ENCODE data around the gene SERTAD3.
A peak's percentile ranks its signal among the peaks of the same experiment; 100 is the strongest.
"Not testable (repeated sequence)": the region's sequence is repeated elsewhere in the genome, so short reads cannot be mapped to it uniquely, and the experiment has no call there.

The SERTAD3 gene

DNA sequence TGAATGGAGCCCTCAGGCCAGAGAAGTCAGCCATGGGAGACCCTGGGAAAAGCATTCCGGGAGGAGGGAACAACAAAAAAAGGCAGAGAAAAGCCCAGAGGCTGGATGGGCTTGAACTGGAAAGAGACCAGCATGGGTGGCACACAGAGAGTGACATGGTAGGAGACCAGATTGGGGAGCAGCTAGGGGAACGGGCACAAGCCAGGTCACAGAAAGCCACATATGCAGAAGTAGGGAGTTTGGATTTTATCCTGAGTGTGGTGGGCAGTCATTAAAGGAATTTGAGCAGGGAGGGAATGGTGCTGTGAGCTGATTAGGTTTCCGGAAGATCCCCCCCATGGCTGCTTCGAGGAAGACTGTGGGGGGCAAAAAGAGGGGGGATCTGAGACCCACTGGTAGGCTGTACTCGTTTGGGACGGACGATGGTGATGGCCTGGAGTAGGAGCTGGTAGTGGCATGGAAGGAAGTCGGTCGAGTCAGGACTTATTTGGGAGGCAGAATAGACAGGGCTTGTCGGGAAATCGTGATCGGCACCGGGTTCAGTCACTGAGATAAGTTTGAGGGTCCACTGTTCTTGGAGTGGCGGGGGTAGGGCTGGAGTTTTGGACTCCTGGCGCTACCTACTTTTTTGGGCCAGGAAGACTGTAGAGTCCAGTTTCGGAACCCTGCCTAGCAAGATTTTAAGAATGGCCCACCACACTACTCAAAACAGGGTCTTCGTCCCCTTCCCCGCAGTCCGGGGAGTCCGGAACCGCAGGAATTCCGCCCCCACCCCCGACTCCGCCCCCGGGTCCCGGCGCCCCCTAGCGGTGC is 19.3 kb downstream of the SERTAD3 start:
- peak; percentile 11 for DNase-seq

DNA sequence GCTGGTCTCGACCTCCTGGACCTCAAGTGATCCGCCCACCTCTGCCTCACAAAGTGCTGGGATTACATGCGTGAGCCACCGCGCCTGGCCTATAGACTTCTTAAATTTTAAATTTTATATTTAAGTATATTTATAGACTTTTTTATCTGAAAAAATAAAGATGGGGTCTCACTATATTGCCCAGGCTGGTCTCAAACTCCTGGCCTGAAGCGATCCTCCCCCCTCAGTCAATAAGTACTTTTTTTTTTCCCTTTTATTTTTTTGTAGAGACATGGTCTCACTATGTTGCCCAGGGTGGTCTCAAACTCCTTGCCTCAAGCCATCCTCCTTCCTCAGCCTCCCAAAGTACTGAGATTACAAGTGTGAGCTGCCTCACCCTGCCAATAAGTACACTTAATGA is 20.2 kb downstream of the SERTAD3 start:
- DNase-seq = no peak

DNA sequence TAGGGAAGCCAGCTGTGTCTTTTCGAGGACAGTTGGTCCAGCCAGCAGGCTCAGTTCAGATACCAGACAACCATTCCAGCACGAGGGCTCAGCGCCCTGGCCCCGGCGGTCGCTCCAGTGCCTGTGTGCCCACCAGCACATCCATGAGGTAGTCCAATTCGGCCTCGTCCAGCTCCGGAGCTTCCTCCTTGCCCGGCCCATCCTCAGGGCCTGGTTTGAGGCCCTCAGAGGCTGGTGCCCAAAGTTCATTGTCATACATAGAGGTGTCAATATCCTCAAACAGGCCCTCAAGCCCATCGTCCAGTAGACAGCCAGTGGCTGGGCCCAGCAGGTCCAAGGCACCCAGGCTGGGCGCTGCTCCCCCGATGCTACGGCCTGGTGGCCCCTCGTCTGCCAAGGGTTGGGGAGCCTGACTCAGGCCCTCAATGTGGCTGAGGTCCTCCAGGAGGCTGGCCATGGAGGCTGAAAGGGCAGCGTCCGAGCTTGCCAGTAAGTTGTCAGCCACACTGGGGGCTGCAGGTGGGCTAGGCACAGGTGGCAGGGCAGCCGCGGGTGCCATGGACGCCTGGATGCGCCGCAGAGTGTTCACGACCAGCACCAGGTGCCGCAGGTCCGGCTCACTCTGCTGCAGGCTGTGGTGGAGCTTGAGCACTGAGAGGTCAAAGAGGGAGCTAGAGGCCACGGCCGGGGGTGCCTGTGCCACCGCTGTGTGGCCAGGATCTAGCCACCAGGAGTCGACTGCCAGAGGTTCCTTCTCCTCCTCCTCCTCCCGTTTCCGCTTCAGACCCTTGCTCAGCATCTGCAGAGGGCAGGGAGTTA is 21.2 kb downstream of the SERTAD3 start:
- DNase-seq = no peak

DNA sequence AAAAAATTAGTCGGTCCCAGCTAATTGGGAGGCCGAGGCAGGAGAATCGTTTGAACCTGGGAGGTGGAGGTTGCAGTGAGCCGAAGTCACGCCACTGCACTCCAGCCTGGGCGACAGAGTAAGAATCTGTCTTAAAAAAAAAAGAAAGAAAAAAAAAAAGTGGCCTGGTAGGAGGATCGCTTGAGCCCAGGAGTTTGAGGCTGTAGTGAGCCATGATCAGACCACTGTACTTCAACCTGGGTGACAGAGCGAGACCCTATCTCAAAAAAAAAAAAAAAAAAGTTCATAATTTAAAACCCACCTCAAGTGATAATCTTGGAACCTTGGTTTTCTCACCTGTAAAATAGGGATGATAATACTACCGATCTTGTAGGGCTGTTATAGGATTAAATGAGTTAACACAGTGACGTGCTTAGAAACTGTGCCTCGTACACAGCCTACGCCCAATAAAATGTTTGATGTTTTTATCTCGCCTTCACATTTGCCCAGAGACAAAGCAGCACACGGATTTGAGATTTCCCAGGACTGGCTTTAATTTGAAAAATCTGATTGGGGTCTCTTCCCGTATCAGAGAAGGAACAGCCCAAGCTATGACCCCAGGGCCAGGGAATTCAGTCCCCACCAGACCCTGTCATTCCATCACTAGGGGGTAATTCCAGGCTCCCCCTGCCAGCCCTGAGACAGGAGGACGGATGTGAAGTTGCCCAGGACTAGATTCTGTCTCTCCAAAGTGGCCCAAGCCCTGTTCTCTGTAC is 22.0 kb downstream of the SERTAD3 start:
- DNase-seq = no peak

DNA sequence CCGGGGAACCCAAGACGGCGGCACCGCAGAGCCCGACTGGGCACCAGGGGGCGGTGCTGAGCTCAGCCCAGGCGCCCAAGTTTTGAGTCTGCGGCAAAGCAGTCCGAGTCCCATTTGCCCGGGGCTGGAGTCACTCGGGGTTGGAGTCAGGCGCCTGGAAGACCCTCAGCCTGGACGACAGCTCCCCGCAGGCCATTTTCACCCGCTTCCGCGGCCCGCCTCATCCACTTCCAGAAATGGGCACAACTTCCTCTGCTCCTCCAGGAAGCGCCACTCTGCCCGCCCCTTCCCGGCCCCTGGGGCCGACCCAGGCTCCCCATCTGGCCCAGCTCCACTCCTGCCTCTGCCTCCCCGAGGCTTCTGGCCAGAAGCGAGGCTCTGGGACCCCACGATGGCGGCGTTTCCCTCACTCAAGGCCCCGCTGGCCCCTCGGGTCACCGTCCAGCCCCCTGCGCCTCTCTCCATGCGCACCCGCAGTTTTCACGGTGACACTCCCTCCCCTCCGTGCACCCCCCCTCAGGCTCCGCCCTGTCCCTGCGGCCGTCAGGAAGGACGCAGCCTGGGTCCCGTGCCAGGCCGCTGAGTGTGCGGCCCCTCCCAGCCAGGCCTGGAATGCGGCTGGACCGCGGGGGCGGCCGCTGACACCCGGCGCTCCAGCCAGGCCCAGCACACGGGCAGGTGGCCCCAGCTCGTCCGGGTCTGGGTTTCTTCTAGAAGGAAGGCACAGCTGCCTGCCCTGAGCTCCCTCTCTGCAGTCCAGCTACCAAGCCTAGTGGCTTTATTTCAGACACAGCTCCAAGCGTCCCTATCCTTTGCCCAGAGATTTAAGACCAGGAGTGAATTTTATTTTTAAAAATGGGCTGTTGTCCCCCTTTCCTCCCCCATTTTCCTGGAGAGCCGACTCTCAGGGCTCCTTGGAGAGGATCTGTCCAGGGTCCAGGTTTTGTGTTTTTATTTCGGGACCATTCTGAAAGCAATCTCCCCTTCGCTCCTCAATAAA is 23.1 kb downstream of the SERTAD3 start:
- peak; percentile 65 for DNase-seq

DNA sequence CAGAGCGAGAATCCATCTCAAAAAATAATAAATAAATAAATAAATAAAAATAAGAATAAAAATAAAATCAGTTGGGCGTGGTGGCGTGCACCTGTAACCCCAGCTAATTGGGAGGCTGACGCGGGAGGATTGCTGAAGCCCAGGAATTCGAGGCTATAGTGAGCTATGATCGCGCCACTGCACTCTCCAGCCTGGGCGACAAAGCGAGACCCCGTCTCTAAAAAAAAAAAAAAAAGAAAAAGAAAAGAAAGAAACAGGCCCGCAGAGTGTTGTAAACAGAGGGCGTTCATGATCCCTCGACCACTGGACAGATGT is 23.7 kb downstream of the SERTAD3 start:
- DNase-seq = no peak

DNA sequence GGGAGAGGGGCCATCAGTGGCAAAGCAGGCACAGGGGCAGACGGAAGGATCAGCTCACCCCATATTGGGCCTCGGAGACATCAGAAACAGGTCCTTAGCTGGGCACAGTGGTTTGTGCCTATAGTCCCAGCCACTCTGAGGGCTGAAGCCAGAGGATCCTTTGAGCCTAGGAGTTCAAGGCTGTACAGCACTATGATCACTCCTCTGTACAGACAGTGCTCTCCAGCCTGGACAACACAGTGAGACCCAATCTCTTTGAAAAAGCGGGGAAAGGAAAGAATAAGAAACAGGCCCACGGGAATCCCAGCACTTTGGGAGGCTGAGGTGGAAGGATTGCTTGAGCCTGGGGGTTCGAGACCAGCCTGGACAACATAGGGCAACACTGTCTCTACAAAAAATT is 24.4 kb downstream of the SERTAD3 start:
- no peak for DNase-seq

DNA sequence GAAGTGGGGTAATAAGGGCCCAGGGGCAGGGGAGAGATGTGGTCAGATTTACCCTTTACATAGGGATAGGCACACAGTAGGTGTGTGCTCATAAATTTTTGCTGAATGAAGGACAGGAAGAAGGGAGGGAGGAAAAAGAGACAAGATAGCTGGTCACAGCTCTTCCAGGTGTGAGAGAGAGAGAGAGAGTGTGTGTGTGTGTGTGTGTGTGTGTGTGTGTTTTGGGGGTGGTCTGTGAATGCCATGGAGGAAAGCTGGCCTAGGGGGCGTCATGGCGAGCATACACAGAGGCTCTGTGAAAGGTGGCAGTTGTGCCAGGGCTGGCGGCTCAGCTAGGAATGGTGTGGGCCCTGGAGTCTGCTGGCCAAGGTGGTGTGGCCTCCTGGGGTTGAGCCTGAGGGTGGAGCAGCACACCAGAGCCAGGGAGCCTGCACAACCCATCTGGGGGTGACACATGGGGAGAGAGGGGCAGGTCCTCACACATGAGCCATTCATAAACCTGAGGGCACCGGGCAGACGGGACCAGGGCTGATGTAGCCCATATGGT is 25.0 kb downstream of the SERTAD3 start:
- no peak for DNase-seq

DNA sequence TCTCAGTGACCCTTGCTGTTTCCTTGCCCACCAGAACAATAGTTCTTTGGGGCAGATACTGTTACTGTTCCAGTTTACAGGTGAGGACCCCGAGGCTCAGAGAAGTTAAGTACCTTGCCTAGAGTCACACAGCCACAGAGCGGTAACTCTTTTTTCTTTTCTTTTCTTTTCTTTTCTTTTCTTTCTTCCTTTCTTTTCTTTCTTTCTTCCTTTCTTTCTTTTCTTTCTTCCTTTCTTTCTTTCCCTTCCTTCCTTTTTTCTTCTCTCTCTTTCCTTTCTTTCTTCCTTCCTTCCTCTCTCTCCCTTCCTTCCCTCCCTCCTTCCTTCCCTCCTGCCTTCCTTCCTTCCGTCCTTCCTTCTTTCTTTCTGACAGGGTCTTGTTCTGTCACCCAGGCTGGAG is 26.1 kb downstream of the SERTAD3 start:
- DNase-seq = no peak

DNA sequence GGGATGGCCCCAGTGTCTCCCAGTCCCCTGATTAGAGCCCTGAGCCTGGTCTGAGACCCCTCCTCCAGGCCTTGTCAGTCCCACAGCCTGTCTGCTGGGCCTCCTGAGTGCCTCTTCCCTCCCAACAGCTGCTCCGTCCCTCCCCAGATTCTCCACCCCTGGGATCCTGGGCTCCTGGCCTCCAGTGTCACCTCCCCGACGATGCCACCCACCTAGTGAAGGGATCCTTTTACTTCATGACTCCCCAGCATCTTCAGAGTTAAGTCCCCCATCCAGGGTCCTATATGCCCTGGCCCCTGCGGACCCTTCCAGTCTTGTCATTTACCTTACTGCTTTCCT is 26.5 kb downstream of the SERTAD3 start:
- no peak for DNase-seq

DNA sequence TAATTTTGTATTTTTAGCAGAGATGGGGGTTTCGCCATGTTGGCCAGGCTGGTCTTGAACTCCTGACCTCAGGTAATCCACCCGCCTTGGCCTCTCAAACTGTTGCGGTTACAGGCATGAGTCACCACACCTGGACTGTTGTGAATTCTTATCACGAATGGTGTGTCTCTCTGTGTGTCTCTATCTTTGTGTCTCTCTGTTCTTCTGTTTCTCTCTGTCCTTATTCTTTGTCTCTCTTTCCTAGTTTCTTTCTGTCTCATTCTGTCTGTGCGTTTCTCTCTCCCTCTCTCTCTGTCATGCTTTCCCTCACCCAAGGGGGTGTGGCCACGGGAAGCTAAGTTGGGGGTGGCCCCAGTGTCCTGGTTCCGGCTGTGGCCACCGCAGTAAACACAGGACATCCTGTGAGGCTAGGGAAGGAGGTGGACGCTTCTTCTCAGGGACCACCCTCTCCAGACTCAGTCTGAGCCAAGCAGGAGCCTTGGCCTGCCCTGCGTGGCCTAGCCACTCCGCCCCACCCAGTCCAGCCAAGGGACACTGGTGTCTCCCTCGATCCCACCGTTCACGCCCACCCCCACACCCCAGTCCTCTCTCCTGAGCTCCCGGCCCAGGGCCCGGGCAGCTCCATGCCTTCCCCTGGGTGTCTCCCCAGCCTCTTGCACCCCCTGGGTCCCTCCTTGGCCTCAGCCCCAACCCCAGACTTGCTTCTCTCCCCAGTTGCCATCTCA is 27.1 kb downstream of the SERTAD3 start:
- DNase-seq = no peak

DNA sequence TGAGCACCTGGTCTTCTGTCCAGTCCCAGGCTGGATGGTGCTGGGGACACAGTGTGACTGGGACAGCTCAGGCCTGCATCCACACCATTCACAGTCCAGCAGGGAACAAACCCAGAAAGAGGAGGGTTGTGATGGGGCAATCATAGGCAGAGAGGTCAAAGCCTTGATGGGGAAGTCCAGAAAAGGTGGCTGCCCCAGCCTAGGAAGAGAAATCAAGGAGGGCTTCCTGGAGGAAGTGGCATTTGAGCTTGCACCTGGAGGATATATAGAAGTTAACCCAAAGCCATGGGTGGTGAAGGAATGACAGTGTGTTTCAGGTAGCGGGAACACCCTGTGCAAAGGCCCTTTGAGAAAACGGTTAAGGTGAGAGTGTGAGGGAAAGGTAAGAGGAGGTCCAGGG is 28.4 kb downstream of the SERTAD3 start:
- no peak for DNase-seq

DNA sequence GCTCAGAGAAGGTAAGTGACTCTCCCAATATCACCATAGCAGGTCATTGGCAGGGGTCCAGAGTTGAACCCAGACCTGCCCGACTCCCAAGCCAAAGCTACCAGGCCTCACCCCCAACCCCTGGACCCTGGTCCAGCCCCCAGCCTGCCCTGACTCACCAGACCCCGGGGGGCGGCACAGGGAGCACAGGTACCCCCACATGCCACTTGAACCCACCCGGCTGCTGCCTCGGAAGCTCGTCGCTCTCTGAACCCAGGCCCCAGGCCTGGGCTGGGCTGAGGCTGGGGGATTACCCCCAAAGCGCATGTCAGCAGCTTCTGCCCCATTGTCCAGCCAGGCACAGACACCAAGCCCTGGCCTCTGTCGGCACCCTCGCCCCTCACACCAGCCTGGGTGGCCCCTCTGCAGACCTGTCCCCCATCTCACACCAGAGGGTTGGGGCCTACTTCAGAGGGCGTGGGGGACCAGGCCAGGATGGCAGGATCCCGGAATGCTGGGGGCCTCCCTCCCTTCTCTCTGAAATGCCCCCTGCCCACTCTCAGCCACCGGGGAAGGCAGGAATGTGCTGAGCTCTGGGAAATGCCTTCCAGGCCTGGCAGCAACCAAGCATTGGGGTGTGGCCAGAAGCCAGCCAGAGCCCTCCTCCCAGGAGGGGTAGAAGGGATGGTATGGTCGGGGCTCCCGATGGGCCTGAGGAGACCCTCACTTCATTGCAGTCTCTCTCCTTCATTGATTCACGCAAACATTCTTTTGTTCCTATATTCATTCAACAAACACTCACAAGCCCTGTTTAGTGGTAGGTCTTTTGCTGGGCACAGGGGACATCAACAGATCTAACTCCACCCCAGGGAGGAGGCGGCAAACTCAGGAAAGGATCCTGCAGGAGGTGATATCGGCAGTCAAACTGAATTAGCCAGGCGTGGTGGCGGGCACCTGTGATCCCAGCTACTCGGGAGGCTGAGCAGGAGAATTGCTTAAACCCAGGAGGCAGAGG is 29.3 kb downstream of the SERTAD3 start:
- no peak for DNase-seq

DNA sequence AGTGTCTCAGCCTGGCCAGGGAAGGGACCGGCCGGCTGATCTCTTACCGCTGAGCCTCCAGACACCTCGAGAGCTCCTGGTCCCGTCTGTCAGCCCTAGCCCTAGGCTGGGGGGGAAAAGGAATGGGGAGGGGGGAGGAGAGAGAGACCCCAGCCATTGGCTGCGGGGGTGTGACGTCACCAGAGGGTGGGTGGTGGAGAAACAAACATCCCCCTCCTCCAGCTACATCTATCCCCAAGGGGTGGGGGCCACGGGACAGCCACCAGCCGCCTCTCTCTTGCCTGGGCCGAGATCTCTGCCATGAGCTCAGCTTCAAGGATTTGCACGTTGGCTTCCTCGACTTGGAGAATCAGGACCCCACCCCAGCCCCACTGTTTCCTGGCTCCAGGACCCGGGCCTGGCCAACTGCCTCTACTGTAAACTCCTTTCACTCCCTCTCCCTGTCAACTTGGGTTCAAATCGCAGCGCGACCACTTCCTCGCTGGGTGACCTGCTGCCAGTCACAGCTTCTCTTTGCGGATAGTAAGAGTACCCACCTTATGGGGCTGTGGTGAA is 30.8 kb downstream of the SERTAD3 start, which contains the start of gene PRX:
Gene PRX (minus strand): TSS at position 88 of the 555 bp plus-strand sequence. CDS start 5,446 bp downstream, outside the sequence.
- no peak for DNase-seq

DNA sequence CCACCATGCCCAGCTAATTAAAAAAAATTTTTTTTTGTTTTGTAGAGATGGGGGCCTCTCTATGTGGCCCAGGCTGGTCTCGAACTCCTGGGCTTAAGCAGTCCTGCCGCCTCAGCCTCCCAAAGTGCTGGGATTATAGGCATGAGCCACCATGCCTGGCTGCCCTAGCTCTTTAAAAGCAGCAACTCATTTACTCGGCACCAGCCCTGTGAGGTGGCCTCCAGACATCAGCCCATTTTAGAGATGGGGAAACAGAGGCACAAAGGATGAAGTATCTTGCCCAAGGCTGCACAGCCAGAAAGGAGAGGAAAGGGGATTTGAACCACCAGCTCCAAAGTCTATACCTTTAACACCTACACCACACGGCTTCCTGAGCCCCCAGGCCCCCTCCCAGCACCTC is 31.3 kb downstream of the SERTAD3 start:
- DNase-seq = no peak

DNA sequence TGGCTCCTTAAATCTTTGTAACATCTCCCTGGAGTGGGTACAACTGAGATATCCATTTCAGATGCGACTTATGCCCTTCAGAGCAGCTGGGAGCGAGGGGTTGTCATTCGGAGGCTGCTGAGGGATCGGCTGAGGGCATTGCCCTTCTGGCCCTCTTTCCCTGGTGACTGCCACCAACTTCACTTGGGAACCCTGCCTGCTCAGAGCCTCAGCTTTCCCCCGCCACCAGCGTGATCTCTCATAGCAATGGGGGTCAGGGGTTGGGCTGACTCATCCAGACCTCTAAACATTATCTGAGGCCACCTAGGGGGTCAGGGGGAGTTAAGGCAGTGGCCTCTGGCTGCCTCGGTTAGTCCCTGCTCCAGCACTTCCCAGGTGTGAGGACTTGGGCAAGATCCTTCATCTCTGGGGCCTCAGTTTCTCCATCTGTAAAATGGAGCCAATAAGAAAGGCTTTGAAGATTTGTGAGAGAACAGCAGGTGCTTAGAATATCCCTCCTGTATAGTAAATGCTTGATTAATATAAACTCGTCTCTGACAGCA is 32.1 kb downstream of the SERTAD3 start:
- DNase-seq = no peak

DNA sequence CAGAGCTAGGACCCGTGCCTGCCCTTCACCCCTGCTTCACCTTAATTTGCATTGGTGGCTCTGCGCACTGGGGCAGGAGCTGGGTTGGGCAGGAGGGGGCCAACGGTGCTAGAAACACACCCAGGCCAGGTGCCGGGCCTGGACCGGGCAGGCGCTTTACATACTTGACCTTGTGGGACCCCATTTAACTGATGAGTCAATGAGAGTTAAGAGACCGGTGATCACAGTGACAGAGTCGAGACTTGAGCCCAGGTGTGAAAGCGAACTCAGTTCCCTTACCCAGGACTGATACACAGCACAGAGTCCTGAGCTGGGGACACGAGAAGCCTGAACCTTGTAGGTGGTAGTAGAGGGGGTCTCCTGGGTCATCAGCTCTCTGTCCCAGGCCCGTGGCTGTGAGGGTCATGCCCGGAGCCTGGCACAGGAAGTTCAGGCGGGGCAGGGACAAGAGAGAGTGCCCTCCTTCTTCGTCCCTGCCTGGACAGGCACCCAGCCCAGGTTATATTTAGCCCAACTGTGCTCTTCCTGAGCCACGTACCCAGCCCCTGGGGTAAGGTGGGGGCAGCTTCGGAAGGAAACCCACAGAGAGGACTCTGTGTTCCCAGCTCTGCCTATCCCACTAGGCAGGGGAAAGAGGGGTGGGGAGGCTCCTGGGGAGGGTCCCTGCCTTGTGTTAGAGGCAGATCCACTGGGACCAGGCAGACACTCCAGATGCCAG is 32.9 kb downstream of the SERTAD3 start:
- DNase-seq = no peak

DNA sequence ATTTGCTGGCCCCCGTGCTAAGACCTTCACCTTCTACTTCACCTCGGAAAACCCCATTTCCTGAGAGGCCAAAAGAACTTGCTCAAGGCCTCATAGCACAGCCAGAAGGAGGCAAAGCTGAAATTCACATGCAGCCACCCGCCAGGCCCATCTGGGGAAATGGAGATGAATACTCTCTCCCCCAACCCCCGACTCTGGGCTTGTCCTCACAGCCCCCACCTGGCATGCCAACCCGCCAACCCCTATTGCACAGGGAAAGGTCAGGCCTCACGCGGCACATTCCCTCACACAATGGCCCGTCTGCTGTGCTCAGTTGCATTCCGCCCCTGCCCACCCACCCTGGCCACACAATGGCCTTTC is 34.1 kb downstream of the SERTAD3 start:
- no peak for DNase-seq

DNA sequence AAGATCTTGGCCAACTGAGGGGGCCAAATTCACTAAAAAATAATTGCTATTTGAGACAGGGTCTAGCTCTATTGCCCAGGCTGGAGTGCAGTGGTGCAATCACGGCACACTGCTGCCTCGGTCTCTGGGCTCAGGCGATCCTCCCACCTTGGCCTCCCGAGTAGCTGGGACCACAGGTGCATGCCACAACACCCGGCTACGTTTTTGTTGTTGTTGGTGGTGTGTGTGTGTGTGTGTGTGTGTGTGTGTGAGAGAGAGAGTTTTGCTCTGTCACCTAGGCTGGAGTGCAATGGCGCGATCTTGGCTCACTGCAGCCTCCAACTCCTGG is 35.6 kb downstream of the SERTAD3 start:
- not testable (repeated sequence) for DNase-seq
